A172 (cell line): Measurements from ENCODE around the gene SH3PXD2A. TPM values are rescaled to one million over a fixed set of nuclear protein-coding genes. Genes with fewer than 3 reads are reported as not detected.

Experiments
- DNase-seq: peaks from one replicate; pipeline ENCODE4 v3.0.0-alpha.2; 2015; ENCODE audit warnings: low spot score
- total RNA-seq: library from RNA; depleted of rRNA; stranded (reverse); fragments of >200 nt; shearing (Covaris generic); gene quantifications from 2 replicates; pipeline ENCODE4 v1.2.3, GENCODE V29; 2014

SH3PXD2A gene
- total RNA-seq, 1 experiment from 2014 or later: 1.7 TPM

GRCh38 chr10:103605359-103606096 lies 249.8 kb downstream of the SH3PXD2A start:
- peak; percentile 27 for DNase-seq

GRCh38 chr10:103603382-103603781 lies 252.0 kb downstream of the SH3PXD2A start:
- no peak for DNase-seq

GRCh38 chr10:103602852-103603155 lies 252.6 kb downstream of the SH3PXD2A start:
- DNase-seq: no peak

GRCh38 chr10:103602028-103602851 lies 253.1 kb downstream of the SH3PXD2A start:
- DNase-seq: no peak

- no peak for DNase-seq
Measured at GRCh38 chr10:103600956-103601569, 254.3 kb downstream of the SH3PXD2A start.

GRCh38 chr10:103600325-103600724 lies 255.1 kb downstream of the SH3PXD2A start:
- no peak for DNase-seq

- DNase-seq: no peak
Measured at GRCh38 chr10:103599907-103600306, 255.5 kb downstream of the SH3PXD2A start.

- no peak for DNase-seq
Measured at GRCh38 chr10:103599211-103599610, 256.2 kb downstream of the SH3PXD2A start.

- peak; percentile 75 for DNase-seq
Measured at GRCh38 chr10:103598654-103599115, 256.7 kb downstream of the SH3PXD2A start.

GRCh38 chr10:103597003-103597402 lies 258.4 kb downstream of the SH3PXD2A start:
- DNase-seq: no peak

- DNase-seq: no peak
Measured at GRCh38 chr10:103595933-103596726, 259.2 kb downstream of the SH3PXD2A start.

GRCh38 chr10:103593022-103593570 lies 262.3 kb downstream of the SH3PXD2A start:
- DNase-seq: no peak

GRCh38 chr10:103592186-103593021 lies 263.0 kb downstream of the SH3PXD2A start:
- DNase-seq: peak; percentile 50

- no peak for DNase-seq
Measured at GRCh38 chr10:103590744-103591291, 264.6 kb downstream of the SH3PXD2A start.

GRCh38 chr10:103590060-103590459 lies 265.3 kb downstream of the SH3PXD2A start:
- DNase-seq: no peak

- DNase-seq: no peak
Measured at GRCh38 chr10:103589074-103589630, 266.2 kb downstream of the SH3PXD2A start.

GRCh38 chr10:103587073-103587472 lies 268.3 kb downstream of the SH3PXD2A start:
- no peak for DNase-seq

- no peak for DNase-seq
Measured at GRCh38 chr10:103585011-103585405, 270.4 kb downstream of the SH3PXD2A start.

- DNase-seq: no peak
Measured at GRCh38 chr10:103584216-103585010, 271.0 kb downstream of the SH3PXD2A start.
